ENCODE data around the gene LDLRAD3.

Gene LDLRAD3

DNA sequence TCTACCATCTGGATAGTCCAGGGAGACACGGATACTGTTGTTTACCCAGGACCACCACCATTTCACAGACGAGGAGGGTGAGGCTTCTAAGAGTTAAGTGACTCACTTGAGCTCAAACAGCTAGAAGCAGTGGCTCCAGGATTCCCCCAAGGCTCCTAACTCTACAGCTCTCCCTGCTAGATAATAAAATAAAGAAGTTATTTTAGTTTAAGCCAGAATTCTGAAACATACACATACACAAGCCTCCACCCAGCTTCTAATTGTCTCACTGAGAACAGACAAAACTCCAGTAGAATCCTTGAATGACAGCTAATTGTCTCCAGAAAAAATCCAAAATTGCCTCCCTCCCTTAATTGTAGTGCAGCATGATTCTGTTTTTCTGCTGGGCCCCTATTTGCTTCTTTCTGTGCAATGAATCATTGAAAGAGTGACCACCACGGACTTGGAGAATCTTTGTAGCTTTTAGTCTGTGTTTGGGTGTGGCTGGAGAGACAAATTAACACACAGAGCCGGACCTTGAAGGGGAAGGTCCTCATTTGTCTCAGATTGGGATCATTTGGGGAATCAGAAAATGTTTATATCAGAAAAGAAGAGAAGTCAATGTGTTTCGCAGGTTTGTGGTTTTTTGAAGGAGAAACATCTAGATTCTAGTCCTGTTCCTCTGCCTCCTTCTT is 280.5 kb downstream of the LDLRAD3 start:
- TF ChIP-seq, protein P1, sequence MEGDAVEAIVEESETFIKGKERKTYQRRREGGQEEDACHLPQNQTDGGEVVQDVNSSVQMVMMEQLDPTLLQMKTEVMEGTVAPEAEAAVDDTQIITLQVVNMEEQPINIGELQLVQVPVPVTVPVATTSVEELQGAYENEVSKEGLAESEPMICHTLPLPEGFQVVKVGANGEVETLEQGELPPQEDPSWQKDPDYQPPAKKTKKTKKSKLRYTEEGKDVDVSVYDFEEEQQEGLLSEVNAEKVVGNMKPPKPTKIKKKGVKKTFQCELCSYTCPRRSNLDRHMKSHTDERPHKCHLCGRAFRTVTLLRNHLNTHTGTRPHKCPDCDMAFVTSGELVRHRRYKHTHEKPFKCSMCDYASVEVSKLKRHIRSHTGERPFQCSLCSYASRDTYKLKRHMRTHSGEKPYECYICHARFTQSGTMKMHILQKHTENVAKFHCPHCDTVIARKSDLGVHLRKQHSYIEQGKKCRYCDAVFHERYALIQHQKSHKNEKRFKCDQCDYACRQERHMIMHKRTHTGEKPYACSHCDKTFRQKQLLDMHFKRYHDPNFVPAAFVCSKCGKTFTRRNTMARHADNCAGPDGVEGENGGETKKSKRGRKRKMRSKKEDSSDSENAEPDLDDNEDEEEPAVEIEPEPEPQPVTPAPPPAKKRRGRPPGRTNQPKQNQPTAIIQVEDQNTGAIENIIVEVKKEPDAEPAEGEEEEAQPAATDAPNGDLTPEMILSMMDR (IDR thresholded peaks at IDR 0.05; ENCODE audit: low read depth, low read length), result no peak
- H3K4me3 ChIP-seq (ENCODE audit: low read depth, low read length), result no peak overlapping the region

DNA sequence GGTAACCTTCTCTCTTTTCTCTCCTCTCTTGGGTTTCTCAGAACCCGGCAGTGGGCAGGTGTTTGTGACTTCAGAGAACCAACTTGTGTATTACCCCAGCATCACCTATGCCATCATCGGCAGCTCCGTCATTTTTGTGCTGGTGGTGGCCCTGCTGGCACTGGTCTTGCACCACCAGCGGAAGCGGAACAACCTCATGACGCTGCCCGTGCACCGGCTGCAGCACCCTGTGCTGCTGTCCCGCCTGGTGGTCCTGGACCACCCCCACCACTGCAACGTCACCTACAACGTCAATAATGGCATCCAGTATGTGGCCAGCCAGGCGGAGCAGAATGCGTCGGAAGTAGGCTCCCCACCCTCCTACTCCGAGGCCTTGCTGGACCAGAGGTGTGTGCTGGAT is 283.2 kb downstream of the LDLRAD3 start:
- TF ChIP-seq, protein P1 (IDR thresholded peaks at IDR 0.05; ENCODE audit: low read depth, low read length), result no peak
- H3K4me3 ChIP-seq (ENCODE audit: low read depth, low read length), result no peak overlapping the region

DNA sequence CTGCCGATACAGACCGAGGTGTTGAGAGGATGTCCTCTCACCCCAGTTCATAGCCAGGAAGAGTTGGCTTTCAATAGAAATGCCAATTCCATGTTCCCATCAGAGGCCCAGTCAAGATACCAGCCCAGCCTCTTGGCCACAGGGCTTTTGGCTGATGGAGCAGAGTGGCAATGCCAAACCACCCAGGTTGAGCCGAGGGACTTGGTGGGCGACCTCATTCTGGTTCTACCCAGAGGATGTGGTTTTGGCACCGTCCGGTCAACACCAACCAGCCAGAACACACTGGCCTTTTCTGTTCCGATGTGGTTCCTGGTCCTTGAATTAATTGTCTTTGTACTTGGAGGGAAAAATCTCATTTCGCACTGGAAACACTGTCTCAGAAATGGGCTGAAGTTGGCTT is 284.8 kb downstream of the LDLRAD3 start:
- H3K4me3 ChIP-seq (ENCODE audit: low read depth, low read length), result no peak overlapping the region

DNA sequence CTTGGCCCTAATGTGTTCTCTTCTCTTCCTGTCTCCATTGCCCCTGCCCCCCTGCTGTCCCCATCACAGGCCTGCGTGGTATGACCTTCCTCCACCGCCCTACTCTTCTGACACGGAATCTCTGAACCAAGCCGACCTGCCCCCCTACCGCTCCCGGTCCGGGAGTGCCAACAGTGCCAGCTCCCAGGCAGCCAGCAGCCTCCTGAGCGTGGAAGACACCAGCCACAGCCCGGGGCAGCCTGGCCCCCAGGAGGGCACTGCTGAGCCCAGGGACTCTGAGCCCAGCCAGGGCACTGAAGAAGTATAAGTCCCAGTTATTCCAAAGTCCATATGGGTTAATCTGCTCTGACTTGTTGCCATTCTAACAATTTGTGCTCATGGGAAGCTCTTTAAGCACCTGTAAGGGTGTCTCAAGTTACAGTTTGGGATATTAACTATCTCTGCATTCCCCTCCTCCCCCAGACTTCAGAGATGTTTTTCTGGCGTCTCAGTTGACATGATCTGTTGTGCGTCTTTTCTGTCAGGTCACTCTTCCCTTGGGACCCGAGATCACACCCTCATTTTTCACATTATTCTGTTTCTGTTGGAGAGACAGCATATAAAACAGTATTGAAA is 285.3 kb downstream of the LDLRAD3 start:
- TF ChIP-seq, protein P1 (IDR thresholded peaks at IDR 0.05; ENCODE audit: low read depth, low read length), result no peak

More for the DNA sequence above, 284.8 kb downstream of the LDLRAD3 start:
- TF ChIP-seq, protein P1 (IDR thresholded peaks at IDR 0.05; ENCODE audit: low read depth, low read length), result no peak

DNA sequence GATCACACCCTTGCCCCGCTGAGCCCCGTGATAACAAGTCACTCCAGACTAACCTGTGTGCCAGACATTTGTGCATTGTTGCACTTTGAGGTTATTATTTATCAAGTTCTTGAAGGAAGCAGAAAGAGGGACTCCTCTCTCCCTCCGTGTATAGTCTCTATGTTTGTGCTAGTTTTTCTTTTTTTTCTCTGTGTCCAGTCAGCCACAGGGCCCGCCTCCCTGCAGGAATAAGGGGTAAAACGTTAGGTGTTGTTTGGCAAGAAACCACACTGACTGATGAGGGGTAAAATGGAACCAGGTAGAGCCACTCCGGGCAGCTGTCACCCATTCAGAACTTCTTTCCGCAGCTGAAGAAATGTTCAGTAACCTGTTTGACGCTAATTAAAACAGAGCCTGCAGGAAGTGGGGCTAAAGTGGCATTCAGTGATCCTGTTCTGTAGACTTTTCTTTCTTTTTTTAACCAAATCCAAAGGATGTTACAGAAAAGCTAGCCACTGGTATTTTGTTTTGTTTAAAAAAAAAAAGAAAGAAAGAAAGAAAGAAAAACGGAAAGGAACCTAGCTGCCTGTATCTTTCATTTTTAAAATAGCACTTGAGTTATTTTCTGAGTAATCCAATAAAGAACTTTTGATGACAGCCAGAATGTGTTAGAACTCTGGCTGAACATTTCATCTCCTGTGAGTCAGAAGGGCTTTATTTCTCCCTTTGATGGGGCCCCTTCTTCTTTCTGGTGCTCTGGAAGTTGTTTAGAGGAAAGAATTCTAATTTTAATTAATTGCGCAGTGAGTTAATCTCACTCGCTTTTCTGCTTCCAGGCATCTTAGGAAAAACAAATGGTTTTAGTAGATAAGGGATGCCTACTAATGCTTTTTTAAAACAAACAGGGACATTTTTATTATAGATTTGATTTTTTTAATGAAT is 287.2 kb downstream of the LDLRAD3 start:
- H3K4me3 ChIP-seq (ENCODE audit: low read depth, low read length), result no peak overlapping the region
- TF ChIP-seq, protein P1 (IDR thresholded peaks at IDR 0.05; ENCODE audit: low read depth, low read length), result no peak

More for the DNA sequence above, 285.3 kb downstream of the LDLRAD3 start:
- H3K4me3 ChIP-seq (ENCODE audit: low read depth, low read length), result no peak overlapping the region

DNA sequence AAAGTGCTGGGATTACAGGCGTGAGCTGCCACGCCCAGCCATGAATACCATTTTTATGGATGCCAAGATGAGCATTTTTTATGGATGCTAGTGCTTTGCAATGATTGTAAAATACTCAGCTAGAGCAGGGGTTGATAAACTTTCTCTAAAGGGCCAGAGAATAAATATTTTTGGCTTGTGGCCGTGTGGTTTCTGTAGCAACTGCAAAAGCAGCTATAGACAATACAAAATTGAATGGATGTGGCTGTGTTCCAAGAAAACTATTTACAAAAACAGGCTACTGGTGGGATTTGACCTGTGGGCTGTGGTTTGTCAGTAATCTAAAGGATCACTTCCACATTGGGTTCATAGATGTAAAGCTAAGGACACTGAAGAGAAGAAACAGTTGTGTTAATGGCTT is 289.3 kb downstream of the LDLRAD3 start:
- no peak overlapping the region for H3K4me3 ChIP-seq (ENCODE audit: low read depth, low read length)
- TF ChIP-seq, protein P1 (IDR thresholded peaks at IDR 0.05; ENCODE audit: low read depth, low read length), result no peak

All from WI38 (cell line).